Endothelial cell of umbilical vein (primary cell): ENCODE measurements around the gene TXNRD3. TPM values are rescaled to one million over a fixed set of nuclear protein-coding genes. Genes with fewer than 3 reads are reported as not detected.

Source experiments
- BruUV-seq: library from RNA; stranded (reverse); fragments of 400-500 nt; replicated peaks from 2 replicates; lab custom pipeline; 2021; lab: Mats Ljungman, UMichigan
- CTCF ChIA-PET: fragments of 300-600, 350-600 bp; sonication (Branson Sonifier 250); formaldehyde crosslinking; loops from one replicate; lab custom pipeline; 2021; ENCODE audit warnings: antibody characterized with exemption, inconsistent platforms; lab: Charles Lee
- POLR2A ChIA-PET: fragments of 300-600, 350-600 bp; sonication (Branson Sonifier 250); formaldehyde crosslinking; loops from one replicate; lab custom pipeline; 2021; ENCODE audit warnings: antibody characterized with exemption, inconsistent platforms; lab: Charles Lee
- DNase-seq: peaks from one replicate; pipeline ENCODE4 v3.0.0-alpha.2; 2011; ENCODE audit warnings: low read depth, low spot score
- FAIRE-seq: peaks from 2 replicates; lab custom pipeline; 2011; peaks lifted over from hg19 to GRCh38; lab: Jason Lieb, UNC
- H2AFZ ChIP-seq: 2 replicates; pipeline ENCODE4 v1.6.0; 2012; ENCODE audit warnings: low read depth, low read length, control low read depth, inconsistent platforms
- H3K27ac ChIP-seq: 2 replicates; pipeline ENCODE4 v1.5.1; 2011; ENCODE audit warnings: low read depth, mild to moderate bottlenecking, control low read depth, low read length, moderate library complexity; ENCODE audit not compliant: insufficient read depth
- H3K27me3 ChIP-seq, 2 experiments: 2 replicates each; pipeline versions ENCODE4 v1.6.0 to v1.6.1; 2011; ENCODE audit warnings: low read length in 2 of 2, mixed read lengths in 1 of 2; ENCODE audit not compliant: control insufficient read depth in 2 of 2, insufficient read depth in 2 of 2
- H3K36me3 ChIP-seq, 2 experiments: 2 replicates in 1 of 2; 3 replicates in 1 of 2; pipeline ENCODE4 v1.5.1; 2011; ENCODE audit warnings: low read length in 2 of 2, mild to moderate bottlenecking in 1 of 2, moderate library complexity in 1 of 2; ENCODE audit not compliant: control insufficient read depth in 2 of 2, insufficient read depth in 2 of 2; ENCODE audit errors: extremely low read depth in 1 of 2
- H3K4me1 ChIP-seq: 3 replicates; pipeline ENCODE4 v1.5.1; 2011; ENCODE audit warnings: mild to moderate bottlenecking, low read length; ENCODE audit not compliant: control insufficient read depth, insufficient read depth; ENCODE audit errors: extremely low read depth
- H3K4me2 ChIP-seq: 2 replicates; pipeline ENCODE4 v1.6.1; 2011; ENCODE audit warnings: low read length, control low read depth, mixed read lengths; ENCODE audit not compliant: insufficient read depth
- H3K4me3 ChIP-seq, 3 experiments: fragments of 200-600 bp in 1 of 3; sonication (generic), shearing (Covaris generic) in 1 of 3; replicated peaks in 1 of 3; 2 replicates each; pipeline ENCODE4 v1.5.1; 2011 to 2016; ENCODE audit warnings: control low read depth in 3 of 3, low read length in 3 of 3, mild to moderate bottlenecking in 2 of 3, inconsistent platforms in 1 of 3, low read depth in 1 of 3, moderate library complexity in 1 of 3; ENCODE audit not compliant: insufficient read depth in 1 of 3
- H3K79me2 ChIP-seq: 2 replicates; pipeline ENCODE4 v1.6.0; 2012; ENCODE audit warnings: low read length, inconsistent platforms; ENCODE audit not compliant: control insufficient read depth, insufficient read depth
- H3K9ac ChIP-seq: replicated peaks from 2 replicates; pipeline ENCODE3; 2011; ENCODE audit warnings: low read length, control low read depth; ENCODE audit not compliant: insufficient read depth; ENCODE audit errors: extremely low read depth
- H3K9me1 ChIP-seq: replicated peaks from 3 replicates; pipeline ENCODE4 v1.6.0; 2011; ENCODE audit warnings: mild to moderate bottlenecking, low read length; ENCODE audit not compliant: control insufficient read depth, insufficient read depth; ENCODE audit errors: extremely low read depth
- H3K9me3 ChIP-seq: replicated peaks from 2 replicates; pipeline ENCODE4 v1.5.1; 2012; ENCODE audit warnings: low read length, inconsistent platforms; ENCODE audit not compliant: control insufficient read depth, insufficient read depth
- H4K20me1 ChIP-seq: replicated peaks from 2 replicates; pipeline ENCODE3; 2011; ENCODE audit warnings: mild to moderate bottlenecking, low read length; ENCODE audit not compliant: control insufficient read depth, insufficient read depth; ENCODE audit errors: extremely low read depth
- EZH2 ChIP-seq: IDR thresholded peaks from 2 replicates; pipeline ENCODE4 v1.6.1; 2012; ENCODE audit warnings: borderline replicate concordance, low read depth, mild to moderate bottlenecking, moderate library complexity, low read length, inconsistent platforms; ENCODE audit not compliant: severe bottlenecking
- FOS ChIP-seq: IDR thresholded peaks from 2 replicates; pipeline ENCODE4 v1.6.1; 2011; ENCODE audit warnings: mild to moderate bottlenecking, low read length, moderate library complexity, borderline replicate concordance; ENCODE audit not compliant: insufficient read depth
- GATA2 ChIP-seq: IDR thresholded peaks from 2 replicates; pipeline ENCODE4 v1.7.0; 2011; ENCODE audit warnings: low read depth, mild to moderate bottlenecking, moderate library complexity, mixed read lengths, low read length; ENCODE audit not compliant: insufficient read length, insufficient read depth
- JUN ChIP-seq: IDR thresholded peaks from 2 replicates; pipeline ENCODE4 v1.6.1; 2011; ENCODE audit warnings: borderline replicate concordance, low read depth; ENCODE audit not compliant: insufficient read length, insufficient read depth
- MYC ChIP-seq: IDR thresholded peaks from one replicate; pipeline ENCODE4 v1.6.1; 2011; ENCODE audit warnings: mild to moderate bottlenecking, low read depth, low read length
- POLR2A ChIP-seq: IDR thresholded peaks from 2 replicates; pipeline ENCODE4 v1.6.1; 2012; ENCODE audit warnings: low read depth, mild to moderate bottlenecking, control low read depth, low read length
- POLR2AphosphoS5 ChIP-seq: IDR thresholded peaks from 2 replicates; pipeline ENCODE4 v1.6.1; 2012; ENCODE audit warnings: low read depth, mild to moderate bottlenecking, control low read depth, low read length, moderate library complexity; ENCODE audit not compliant: insufficient read depth
- dilution Hi-C: fragments of 300-500 bp; cut with MboI; formaldehyde crosslinking; loops from one replicate; pipeline ENCODE4 v1.15.0; 2019; ENCODE audit warnings: low sequenced_read_pairs; ENCODE audit not compliant: extremely low pct_ligation_motif_present
- intact Hi-C: fragments of 100-400 bp; cut with micrococcal nuclease; formaldehyde crosslinking; loops from one replicate; pipeline ENCODE4 v1.10.0; 2022
- polyA plus RNA-seq, 4 experiments: library from polyadenylated mRNA; depleted of rRNA in 3 of 4; stranded (reverse) in 3 of 4; unstranded in 1 of 4; fragments of >200 nt; gene quantifications; 2 replicates each; pipeline versions ENCODE4 v1.2.1 to v1.2.3, GENCODE V29; 2011 to 2012; ENCODE audit warnings: missing spikeins in 1 of 4
- total RNA-seq: library from RNA; stranded (reverse); gene quantifications from 2 replicates; pipeline ENCODE4 v1.2.3, GENCODE V29; 2021
- TF ChIP-seq, protein P1 (sequence below), 2 donors: IDR thresholded peaks; 1 replicate in 1 of 2; 2 replicates in 1 of 2; pipeline ENCODE4 v1.5.1; 2011; ENCODE audit warnings: low read length in 2 of 2, mild to moderate bottlenecking in 2 of 2, moderate library complexity in 2 of 2, control low read depth in 1 of 2, inconsistent platforms in 1 of 2, low read depth in 1 of 2; ENCODE audit not compliant: insufficient read depth in 1 of 2; ENCODE audit errors: extremely low read depth in 1 of 2
- TF ChIP-seq, protein P2 (sequence below): IDR thresholded peaks from 2 replicates; pipeline ENCODE4 v1.6.1; 2011; ENCODE audit not compliant: insufficient read depth, insufficient read length

TXNRD3 gene
- total and polyA plus RNA-seq, 2 donors (not counting 3 experiments of a cell fraction or from before 2014, with no cell fraction given): 2.6 to 7.1 TPM

DNA sequence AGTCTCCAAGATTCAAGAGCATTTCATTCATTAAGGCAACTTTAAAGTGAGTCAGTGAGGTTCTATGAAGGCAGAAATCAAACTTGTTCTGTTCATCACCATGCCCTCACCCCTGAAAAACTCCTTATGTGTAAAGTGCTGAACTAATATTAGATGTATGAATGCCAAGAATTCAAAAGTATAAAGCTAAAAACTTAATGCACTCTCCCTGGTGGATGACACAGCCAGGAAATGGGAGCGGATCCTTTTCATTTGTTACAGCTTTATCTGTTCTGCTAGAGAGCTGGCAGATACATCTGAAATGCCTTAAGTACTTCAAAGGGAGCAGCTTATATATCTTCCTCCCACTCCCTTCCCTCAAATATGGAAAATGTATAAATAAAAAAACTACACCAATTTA lies 8.2 kb downstream of the TXNRD3 start:
- H3K36me3 ChIP-seq: no peaks in the 10 kb centered on the region
- H2AFZ ChIP-seq: no peak overlapping the region
- CTCF ChIA-PET: no interaction called here
- no peak overlapping the region for H3K4me2 ChIP-seq
- no peaks in the 10 kb centered on the region for H3K79me2 ChIP-seq
- H3K9ac ChIP-seq: no peak overlapping the region
- H3K27me3 ChIP-seq: no peaks in the 10 kb centered on the region
- no TSS peak for BruUV-seq
- H3K27ac ChIP-seq: no peak overlapping the region
- H4K20me1 ChIP-seq: no peaks in the 10 kb centered on the region
- TF ChIP-seq POLR2AphosphoS5: no peak
- TF ChIP-seq EZH2: no peak
- TF ChIP-seq FOS: no peak
- TF ChIP-seq, protein P1, sequence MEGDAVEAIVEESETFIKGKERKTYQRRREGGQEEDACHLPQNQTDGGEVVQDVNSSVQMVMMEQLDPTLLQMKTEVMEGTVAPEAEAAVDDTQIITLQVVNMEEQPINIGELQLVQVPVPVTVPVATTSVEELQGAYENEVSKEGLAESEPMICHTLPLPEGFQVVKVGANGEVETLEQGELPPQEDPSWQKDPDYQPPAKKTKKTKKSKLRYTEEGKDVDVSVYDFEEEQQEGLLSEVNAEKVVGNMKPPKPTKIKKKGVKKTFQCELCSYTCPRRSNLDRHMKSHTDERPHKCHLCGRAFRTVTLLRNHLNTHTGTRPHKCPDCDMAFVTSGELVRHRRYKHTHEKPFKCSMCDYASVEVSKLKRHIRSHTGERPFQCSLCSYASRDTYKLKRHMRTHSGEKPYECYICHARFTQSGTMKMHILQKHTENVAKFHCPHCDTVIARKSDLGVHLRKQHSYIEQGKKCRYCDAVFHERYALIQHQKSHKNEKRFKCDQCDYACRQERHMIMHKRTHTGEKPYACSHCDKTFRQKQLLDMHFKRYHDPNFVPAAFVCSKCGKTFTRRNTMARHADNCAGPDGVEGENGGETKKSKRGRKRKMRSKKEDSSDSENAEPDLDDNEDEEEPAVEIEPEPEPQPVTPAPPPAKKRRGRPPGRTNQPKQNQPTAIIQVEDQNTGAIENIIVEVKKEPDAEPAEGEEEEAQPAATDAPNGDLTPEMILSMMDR (IDR thresholded peaks at IDR 0.05; ENCODE audit: extremely low read depth in 1 of 2, insufficient read depth in 1 of 2, low read depth in 1 of 2, low read length in 2 of 2): no peak
- no peak for TF ChIP-seq POLR2A
- TF ChIP-seq JUN: no peak
- no peak for TF ChIP-seq GATA2
- TF ChIP-seq MYC: no peak
- TF ChIP-seq, protein P2, sequence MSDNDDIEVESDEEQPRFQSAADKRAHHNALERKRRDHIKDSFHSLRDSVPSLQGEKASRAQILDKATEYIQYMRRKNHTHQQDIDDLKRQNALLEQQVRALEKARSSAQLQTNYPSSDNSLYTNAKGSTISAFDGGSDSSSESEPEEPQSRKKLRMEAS: no peak
- DNase-seq: no peak
- intact Hi-C loops (no loop called here), dilution Hi-C loops (no loop called here)
- no peak overlapping the region for H3K4me3 ChIP-seq
- no peaks in the 10 kb centered on the region for H3K4me1 ChIP-seq
- H3K9me3 ChIP-seq: no peaks in the 10 kb centered on the region
- no peak for FAIRE-seq
- POLR2A ChIA-PET: no interaction called here
- no peaks in the 10 kb centered on the region for H3K9me1 ChIP-seq
